Liver (tissue), 9 donors: ENCODE data around the gene ZBTB26. TPM values are rescaled to one million over a fixed set of nuclear protein-coding genes. Genes with fewer than 3 reads are reported as not detected.

ENCODE experiments used
- DNase-seq: peaks from one replicate; pipeline ENCODE4 v3.0.0-alpha.2; 2017; ENCODE audit warnings: low spot score
- H3K27ac ChIP-seq, 2 donors: one replicate each; pipeline ENCODE4 v1.7.0; 2013; ENCODE audit warnings: inconsistent platforms in 2 of 2, low read length in 2 of 2, control low read depth in 1 of 2, low read depth in 1 of 2, mild to moderate bottlenecking in 1 of 2
- H3K27me3 ChIP-seq, 4 donors: one replicate each; pipeline versions ENCODE4 v1.6.1 to v1.7.0; 2013; ENCODE audit warnings: low read length in 3 of 4, inconsistent platforms in 1 of 4, mild to moderate bottlenecking in 1 of 4, moderate library complexity in 1 of 4; ENCODE audit not compliant: control insufficient read depth in 4 of 4, insufficient read depth in 4 of 4
- H3K36me3 ChIP-seq, 4 donors: one replicate each; pipeline versions ENCODE4 v1.6.1 to v1.7.0; 2013; ENCODE audit warnings: low read length in 3 of 4, mild to moderate bottlenecking in 3 of 4, low read depth in 1 of 4, moderate library complexity in 1 of 4; ENCODE audit not compliant: control insufficient read depth in 4 of 4, insufficient read depth in 3 of 4
- H3K4me1 ChIP-seq, 4 donors: one replicate each; pipeline versions ENCODE4 v1.6.1 to v1.7.0; 2013; ENCODE audit warnings: low read length in 3 of 4, mild to moderate bottlenecking in 3 of 4, moderate library complexity in 1 of 4; ENCODE audit not compliant: control insufficient read depth in 4 of 4, insufficient read depth in 4 of 4
- H3K4me3 ChIP-seq, 3 donors: one replicate each; pipeline versions ENCODE4 v1.6.1 to v1.7.0; 2013; ENCODE audit warnings: low read length in 3 of 3, control low read depth in 1 of 3, low read depth in 1 of 3, mild to moderate bottlenecking in 1 of 3
- H3K9ac ChIP-seq, 2 donors: one replicate each; pipeline ENCODE4 v1.7.0; 2013; ENCODE audit warnings: low read length in 2 of 2, mild to moderate bottlenecking in 2 of 2, moderate library complexity in 2 of 2, control low read depth in 1 of 2, low read depth in 1 of 2
- H3K9me3 ChIP-seq, 4 donors: one replicate each; pipeline versions ENCODE4 v1.6.1 to v1.7.0; 2013; ENCODE audit warnings: low read length in 3 of 4; ENCODE audit not compliant: control insufficient read depth in 4 of 4
- ATF3 ChIP-seq: IDR thresholded peaks from 2 replicates; pipeline ENCODE4 v1.6.1; 2016; ENCODE audit warnings: antibody characterized with exemption
- EGR1 ChIP-seq, 2 donors: IDR thresholded peaks; 2 replicates each; pipeline ENCODE4 v1.6.1; 2016 to 2018; ENCODE audit warnings: antibody characterized with exemption in 2 of 2, low read depth in 2 of 2
- FOXA1 ChIP-seq: IDR thresholded peaks from 2 replicates; pipeline ENCODE4 v1.6.1; 2016; ENCODE audit warnings: antibody characterized with exemption
- FOXA2 ChIP-seq: IDR thresholded peaks from 2 replicates; pipeline ENCODE4 v1.6.1; 2016; ENCODE audit warnings: antibody characterized with exemption
- GABPA ChIP-seq, 2 donors: IDR thresholded peaks in 1 of 2; conservative IDR thresholded peaks in 1 of 2; 2 replicates each; pipeline ENCODE4 v1.6.1; 2016; ENCODE audit warnings: antibody characterized with exemption in 2 of 2, mild to moderate bottlenecking in 1 of 2, moderate library complexity in 1 of 2
- HNF4A ChIP-seq, 2 donors: conservative IDR thresholded peaks; 2 replicates each; pipeline ENCODE4 v1.6.1; 2016; ENCODE audit warnings: antibody characterized with exemption in 2 of 2, mild to moderate bottlenecking in 2 of 2
- HNF4G ChIP-seq: IDR thresholded peaks from 2 replicates; pipeline ENCODE4 v1.6.1; 2016; ENCODE audit warnings: antibody characterized with exemption
- JUND ChIP-seq, 2 donors: IDR thresholded peaks; 2 replicates each; pipeline ENCODE4 v1.6.1; 2016; ENCODE audit warnings: antibody characterized with exemption in 2 of 2
- NR2F2 ChIP-seq: IDR thresholded peaks from 2 replicates; pipeline ENCODE4 v1.6.1; 2016; ENCODE audit warnings: antibody characterized with exemption
- RAD21 ChIP-seq, 2 donors: IDR thresholded peaks; 2 replicates each; pipeline ENCODE4 v1.6.1; 2016; ENCODE audit warnings: antibody characterized with exemption in 2 of 2, mild to moderate bottlenecking in 2 of 2
- RXRA ChIP-seq, 2 donors: IDR thresholded peaks; 2 replicates each; pipeline ENCODE4 v1.6.1; 2017 to 2018; ENCODE audit warnings: antibody characterized with exemption in 2 of 2, mild to moderate bottlenecking in 1 of 2
- SP1 ChIP-seq: IDR thresholded peaks from 2 replicates; pipeline ENCODE4 v1.6.1; 2018; ENCODE audit warnings: antibody characterized with exemption, mild to moderate bottlenecking
- TAF1 ChIP-seq: conservative IDR thresholded peaks from 2 replicates; pipeline ENCODE4 v1.6.1; 2016; ENCODE audit warnings: antibody characterized with exemption, mild to moderate bottlenecking
- YY1 ChIP-seq: IDR thresholded peaks from 2 replicates; pipeline ENCODE4 v1.6.1; 2016; ENCODE audit warnings: antibody characterized with exemption, mild to moderate bottlenecking
- polyA plus RNA-seq, 2 donors: library from polyadenylated mRNA; stranded (reverse) in 1 of 2; unstranded in 1 of 2; fragments of 200-250 nt in 1 of 2; fragments of >200 nt in 1 of 2; fragmentation: Nextera tagmentation in 1 of 2; extraction: Ambion mirVana in 1 of 2; gene quantifications; one replicate each; pipeline versions ENCODE4 v1.2.1 to v1.2.3, GENCODE V29; 2013 to 2015
- total RNA-seq, 2 donors: library from RNA; depleted of rRNA; stranded (reverse); fragments of >200 nt; gene quantifications; one replicate each; pipeline ENCODE4 v1.2.3, GENCODE V29; 2014
- TF ChIP-seq, protein P1 (sequence below): fragments of 150-350 bp; IDR thresholded peaks from 2 replicates; pipeline ENCODE4 v1.5.1; 2017; ENCODE audit warnings: improper control_type of control experiment, low read depth, low read length; ENCODE audit not compliant: missing input control
- TF ChIP-seq, protein P2 (sequence below): IDR thresholded peaks from 2 replicates; pipeline ENCODE4 v1.6.1; 2016; ENCODE audit warnings: antibody characterized with exemption
- TF ChIP-seq, protein P3 (sequence below): IDR thresholded peaks from 2 replicates; pipeline ENCODE4 v1.6.1; 2016; ENCODE audit warnings: antibody characterized with exemption
- TF ChIP-seq, protein P4 (sequence below): IDR thresholded peaks from 2 replicates; pipeline ENCODE4 v1.6.1; 2016; ENCODE audit warnings: antibody characterized with exemption, mild to moderate bottlenecking
- donor health status: healthy.
- donor health status: healthy.
- donor health status: healthy.
- donor health status: healthy.
- donor health status: healthy.

The ZBTB26 gene
- total and polyA plus RNA-seq, 4 donors: 0.63 to 3.3 (median 1.3) TPM

GRCh38 chr9:122955961-122956360 is 24.6 kb upstream of the ZBTB26 start:
- Histone ChIP-seq H3K4me3 (no peak overlapping the region), H3K4me1 (peaks cover 0 to 2% (median 0%) of the 10 kb centered on the region in 4 donors), H3K27me3 (no peaks in the 10 kb centered on the region), H3K9ac (no peak overlapping the region), H3K27ac (no peak overlapping the region), H3K9me3 (no peaks in the 10 kb centered on the region), H3K36me3 (peaks cover 0 to 10% (median 2%) of the 10 kb centered on the region in 4 donors)
- DNase-seq: no peak
- TF ChIP-seq, protein P1, sequence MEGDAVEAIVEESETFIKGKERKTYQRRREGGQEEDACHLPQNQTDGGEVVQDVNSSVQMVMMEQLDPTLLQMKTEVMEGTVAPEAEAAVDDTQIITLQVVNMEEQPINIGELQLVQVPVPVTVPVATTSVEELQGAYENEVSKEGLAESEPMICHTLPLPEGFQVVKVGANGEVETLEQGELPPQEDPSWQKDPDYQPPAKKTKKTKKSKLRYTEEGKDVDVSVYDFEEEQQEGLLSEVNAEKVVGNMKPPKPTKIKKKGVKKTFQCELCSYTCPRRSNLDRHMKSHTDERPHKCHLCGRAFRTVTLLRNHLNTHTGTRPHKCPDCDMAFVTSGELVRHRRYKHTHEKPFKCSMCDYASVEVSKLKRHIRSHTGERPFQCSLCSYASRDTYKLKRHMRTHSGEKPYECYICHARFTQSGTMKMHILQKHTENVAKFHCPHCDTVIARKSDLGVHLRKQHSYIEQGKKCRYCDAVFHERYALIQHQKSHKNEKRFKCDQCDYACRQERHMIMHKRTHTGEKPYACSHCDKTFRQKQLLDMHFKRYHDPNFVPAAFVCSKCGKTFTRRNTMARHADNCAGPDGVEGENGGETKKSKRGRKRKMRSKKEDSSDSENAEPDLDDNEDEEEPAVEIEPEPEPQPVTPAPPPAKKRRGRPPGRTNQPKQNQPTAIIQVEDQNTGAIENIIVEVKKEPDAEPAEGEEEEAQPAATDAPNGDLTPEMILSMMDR: no peak
- no peak for TF ChIP-seq TAF1

GRCh38 chr9:122954253-122954691 is 23.0 kb upstream of the ZBTB26 start:
- Histone ChIP-seq H3K27me3 (no peaks in the 10 kb centered on the region), H3K4me3 (no peak overlapping the region), H3K4me1 (peaks cover 0 to 2% (median 0%) of the 10 kb centered on the region in 4 donors), H3K36me3 (peaks cover 0 to 3% (median 0%) of the 10 kb centered on the region in 4 donors), H3K9ac (no peak overlapping the region), H3K9me3 (no peaks in the 10 kb centered on the region), H3K27ac (no peak overlapping the region)
- DNase-seq: no peak
- TF ChIP-seq, protein P2, sequence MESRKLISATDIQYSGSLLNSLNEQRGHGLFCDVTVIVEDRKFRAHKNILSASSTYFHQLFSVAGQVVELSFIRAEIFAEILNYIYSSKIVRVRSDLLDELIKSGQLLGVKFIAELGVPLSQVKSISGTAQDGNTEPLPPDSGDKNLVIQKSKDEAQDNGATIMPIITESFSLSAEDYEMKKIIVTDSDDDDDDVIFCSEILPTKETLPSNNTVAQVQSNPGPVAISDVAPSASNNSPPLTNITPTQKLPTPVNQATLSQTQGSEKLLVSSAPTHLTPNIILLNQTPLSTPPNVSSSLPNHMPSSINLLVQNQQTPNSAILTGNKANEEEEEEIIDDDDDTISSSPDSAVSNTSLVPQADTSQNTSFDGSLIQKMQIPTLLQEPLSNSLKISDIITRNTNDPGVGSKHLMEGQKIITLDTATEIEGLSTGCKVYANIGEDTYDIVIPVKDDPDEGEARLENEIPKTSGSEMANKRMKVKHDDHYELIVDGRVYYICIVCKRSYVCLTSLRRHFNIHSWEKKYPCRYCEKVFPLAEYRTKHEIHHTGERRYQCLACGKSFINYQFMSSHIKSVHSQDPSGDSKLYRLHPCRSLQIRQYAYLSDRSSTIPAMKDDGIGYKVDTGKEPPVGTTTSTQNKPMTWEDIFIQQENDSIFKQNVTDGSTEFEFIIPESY: no peak
- TF ChIP-seq YY1 (no peak), JUND (IDR thresholded peaks at IDR 0.05) (no peak), RAD21 (IDR thresholded peaks at IDR 0.05) (no peak), NR2F2 (no peak), GABPA (IDR thresholded peaks at IDR 0.05 in 1 of 2, conservative IDR thresholded peaks at IDR 0.05 in 1 of 2) (no peak), ATF3 (no peak), RXRA (IDR thresholded peaks at IDR 0.05) (no peak), HNF4G (no peak), TAF1 (no peak), EGR1 (IDR thresholded peaks at IDR 0.05; ENCODE audit: low read depth in 2 of 2) (no peak), HNF4A (conservative IDR thresholded peaks at IDR 0.05) (no peak), FOXA2 (no peak), SP1 (no peak), FOXA1 (no peak)
- TF ChIP-seq, protein P3, sequence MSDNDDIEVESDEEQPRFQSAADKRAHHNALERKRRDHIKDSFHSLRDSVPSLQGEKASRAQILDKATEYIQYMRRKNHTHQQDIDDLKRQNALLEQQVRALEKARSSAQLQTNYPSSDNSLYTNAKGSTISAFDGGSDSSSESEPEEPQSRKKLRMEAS: no peak
- TF ChIP-seq, protein P4, sequence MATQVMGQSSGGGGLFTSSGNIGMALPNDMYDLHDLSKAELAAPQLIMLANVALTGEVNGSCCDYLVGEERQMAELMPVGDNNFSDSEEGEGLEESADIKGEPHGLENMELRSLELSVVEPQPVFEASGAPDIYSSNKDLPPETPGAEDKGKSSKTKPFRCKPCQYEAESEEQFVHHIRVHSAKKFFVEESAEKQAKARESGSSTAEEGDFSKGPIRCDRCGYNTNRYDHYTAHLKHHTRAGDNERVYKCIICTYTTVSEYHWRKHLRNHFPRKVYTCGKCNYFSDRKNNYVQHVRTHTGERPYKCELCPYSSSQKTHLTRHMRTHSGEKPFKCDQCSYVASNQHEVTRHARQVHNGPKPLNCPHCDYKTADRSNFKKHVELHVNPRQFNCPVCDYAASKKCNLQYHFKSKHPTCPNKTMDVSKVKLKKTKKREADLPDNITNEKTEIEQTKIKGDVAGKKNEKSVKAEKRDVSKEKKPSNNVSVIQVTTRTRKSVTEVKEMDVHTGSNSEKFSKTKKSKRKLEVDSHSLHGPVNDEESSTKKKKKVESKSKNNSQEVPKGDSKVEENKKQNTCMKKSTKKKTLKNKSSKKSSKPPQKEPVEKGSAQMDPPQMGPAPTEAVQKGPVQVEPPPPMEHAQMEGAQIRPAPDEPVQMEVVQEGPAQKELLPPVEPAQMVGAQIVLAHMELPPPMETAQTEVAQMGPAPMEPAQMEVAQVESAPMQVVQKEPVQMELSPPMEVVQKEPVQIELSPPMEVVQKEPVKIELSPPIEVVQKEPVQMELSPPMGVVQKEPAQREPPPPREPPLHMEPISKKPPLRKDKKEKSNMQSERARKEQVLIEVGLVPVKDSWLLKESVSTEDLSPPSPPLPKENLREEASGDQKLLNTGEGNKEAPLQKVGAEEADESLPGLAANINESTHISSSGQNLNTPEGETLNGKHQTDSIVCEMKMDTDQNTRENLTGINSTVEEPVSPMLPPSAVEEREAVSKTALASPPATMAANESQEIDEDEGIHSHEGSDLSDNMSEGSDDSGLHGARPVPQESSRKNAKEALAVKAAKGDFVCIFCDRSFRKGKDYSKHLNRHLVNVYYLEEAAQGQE: no peak
- TF ChIP-seq, protein P1: no peak
